Measurements from ENCODE around the gene DOHH.

The DOHH gene

DNA sequence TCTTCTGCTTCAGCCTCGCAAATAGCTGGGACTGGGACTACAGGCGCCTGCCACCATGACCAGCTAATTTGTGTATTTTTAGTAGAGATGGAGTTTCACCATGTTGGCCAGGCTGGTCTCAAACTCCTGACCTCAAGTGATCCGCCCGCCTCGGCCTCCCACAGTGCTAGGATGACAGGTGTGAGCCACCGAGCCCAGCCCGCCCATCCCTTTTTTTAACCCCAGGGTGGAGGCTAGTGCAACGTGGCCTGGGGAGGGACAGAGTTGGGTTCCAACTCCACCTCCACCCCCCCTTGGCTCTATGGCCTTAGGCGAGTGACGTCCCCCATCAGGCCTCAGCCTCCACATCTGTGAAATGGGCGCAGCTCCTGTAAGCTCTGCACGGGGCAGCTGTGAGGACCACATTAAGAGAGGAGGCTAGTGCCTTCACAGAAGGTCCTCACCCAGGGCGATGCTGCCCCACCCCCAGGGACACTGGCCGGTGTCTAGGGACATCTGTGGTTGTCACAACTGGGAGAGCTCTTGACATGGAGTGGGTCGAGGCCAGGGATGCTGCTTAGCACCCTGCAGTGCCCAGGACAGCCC, 57.9 kb downstream of the DOHH start:
- Histone ChIP-seq H3K27ac (no peak overlapping the region), H3K36me3 (replicated peaks) (peaks cover 33% of the 10 kb centered on the region), H3K4me3 (ENCODE audit: low read depth, low read length) (no peak overlapping the region), H3K27me3 (replicated peaks) (no peaks in the 10 kb centered on the region)
- TF ChIP-seq, protein P1, sequence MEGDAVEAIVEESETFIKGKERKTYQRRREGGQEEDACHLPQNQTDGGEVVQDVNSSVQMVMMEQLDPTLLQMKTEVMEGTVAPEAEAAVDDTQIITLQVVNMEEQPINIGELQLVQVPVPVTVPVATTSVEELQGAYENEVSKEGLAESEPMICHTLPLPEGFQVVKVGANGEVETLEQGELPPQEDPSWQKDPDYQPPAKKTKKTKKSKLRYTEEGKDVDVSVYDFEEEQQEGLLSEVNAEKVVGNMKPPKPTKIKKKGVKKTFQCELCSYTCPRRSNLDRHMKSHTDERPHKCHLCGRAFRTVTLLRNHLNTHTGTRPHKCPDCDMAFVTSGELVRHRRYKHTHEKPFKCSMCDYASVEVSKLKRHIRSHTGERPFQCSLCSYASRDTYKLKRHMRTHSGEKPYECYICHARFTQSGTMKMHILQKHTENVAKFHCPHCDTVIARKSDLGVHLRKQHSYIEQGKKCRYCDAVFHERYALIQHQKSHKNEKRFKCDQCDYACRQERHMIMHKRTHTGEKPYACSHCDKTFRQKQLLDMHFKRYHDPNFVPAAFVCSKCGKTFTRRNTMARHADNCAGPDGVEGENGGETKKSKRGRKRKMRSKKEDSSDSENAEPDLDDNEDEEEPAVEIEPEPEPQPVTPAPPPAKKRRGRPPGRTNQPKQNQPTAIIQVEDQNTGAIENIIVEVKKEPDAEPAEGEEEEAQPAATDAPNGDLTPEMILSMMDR (IDR thresholded peaks at IDR 0.05; ENCODE audit: low read depth, low read length, missing control alignments): no peak
- in situ Hi-C loops (cut with HindIII; ENCODE audit: low pct_ligation_motif_present, low sequenced_read_pairs): no loop called here
- DNase-seq: no peak

DNA sequence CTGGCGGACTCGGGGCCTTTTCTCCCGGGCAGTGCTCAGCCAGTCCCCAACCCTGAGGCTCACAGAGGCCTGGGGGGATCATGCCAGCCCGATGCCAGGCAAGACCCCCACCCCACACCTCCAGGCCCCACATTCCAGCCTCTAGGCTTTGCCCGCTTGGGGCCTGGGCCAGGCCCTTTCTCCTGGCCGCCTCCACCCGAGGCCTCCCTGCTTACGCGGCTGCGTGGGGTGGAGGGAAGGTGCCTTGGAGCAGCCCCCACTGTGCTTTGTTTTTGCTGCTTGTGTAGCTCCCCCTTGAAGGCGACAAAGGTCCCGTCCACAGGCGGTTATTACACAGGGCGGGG, 58.5 kb downstream of the DOHH start:
- Histone ChIP-seq H3K4me3 (ENCODE audit: low read depth, low read length) (no peak overlapping the region), H3K36me3 (replicated peaks) (peaks cover 33% of the 10 kb centered on the region), H3K27ac (no peak overlapping the region), H3K27me3 (replicated peaks) (no peaks in the 10 kb centered on the region)
- in situ Hi-C loops (cut with HindIII; ENCODE audit: low pct_ligation_motif_present, low sequenced_read_pairs): no loop called here
- TF ChIP-seq, protein P1 (IDR thresholded peaks at IDR 0.05; ENCODE audit: low read depth, low read length, missing control alignments): no peak
- no peak for DNase-seq

DNA sequence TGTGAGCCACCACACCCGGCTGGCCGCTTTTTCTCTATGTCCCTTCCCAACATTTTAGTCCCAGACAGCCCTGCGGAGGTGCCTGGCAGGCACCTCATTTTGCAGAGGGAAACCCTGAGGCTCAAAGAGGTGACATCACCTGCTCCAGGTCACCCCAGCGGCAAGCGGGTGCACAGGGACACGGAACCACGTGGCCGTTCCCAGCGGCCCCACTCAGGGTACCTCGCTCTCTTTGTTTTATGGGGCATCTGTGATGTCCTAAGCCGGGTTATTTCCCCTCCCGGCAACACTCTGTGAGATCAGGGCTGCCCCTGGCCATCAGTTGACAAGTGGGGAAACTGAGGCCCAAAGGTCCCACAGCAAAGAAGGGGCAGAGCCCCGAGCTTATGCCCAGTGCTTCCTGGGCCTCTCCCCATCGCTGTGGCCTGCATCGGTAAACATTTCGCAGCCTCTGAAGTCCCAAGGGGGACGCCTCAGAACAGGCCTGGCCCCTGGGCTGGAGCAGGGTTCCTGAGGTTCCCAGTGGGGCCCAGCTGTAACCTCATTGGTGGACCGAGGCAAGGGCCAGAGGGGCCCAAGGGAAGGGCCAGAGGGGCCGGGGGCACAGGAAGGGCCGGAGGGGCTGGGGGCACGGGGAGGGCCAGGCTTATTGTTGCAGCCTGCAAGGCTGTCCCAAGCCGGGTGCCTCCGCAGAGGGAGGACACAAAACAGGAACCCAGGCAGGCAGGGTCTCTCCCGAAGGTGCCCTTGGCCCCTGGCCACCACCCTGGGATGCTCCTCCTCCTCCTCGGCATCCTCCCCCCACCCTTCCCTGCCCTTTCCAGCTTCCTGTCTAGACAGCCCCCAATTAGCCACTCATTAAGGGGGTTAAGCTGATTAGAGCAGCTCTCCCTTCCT, 59.1 kb downstream of the DOHH start:
- no peak overlapping the region for H3K4me3 ChIP-seq (ENCODE audit: low read depth, low read length)
- no peak overlapping the region for H3K27ac ChIP-seq
- H3K27me3 ChIP-seq (replicated peaks): no peaks in the 10 kb centered on the region
- TF ChIP-seq, protein P1 (IDR thresholded peaks at IDR 0.05; ENCODE audit: low read depth, low read length, missing control alignments): no peak
- no peak for DNase-seq
- peaks cover 31% of the 10 kb centered on the region for H3K36me3 ChIP-seq (replicated peaks)
- in situ Hi-C loops (cut with HindIII; ENCODE audit: low pct_ligation_motif_present, low sequenced_read_pairs): no loop called here
